ENCODE measurements around the gene SFXN5.

Gene SFXN5

GRCh38 chr2:72953528-72953927, 118.0 kb downstream of the SFXN5 start:
- no peak for DNase-seq

- no peak for DNase-seq
These were observed 118.6 kb downstream of the SFXN5 start for GRCh38 chr2:72952961-72953360.

- DNase-seq = no peak
These were observed 119.2 kb downstream of the SFXN5 start for GRCh38 chr2:72952110-72952823.

- DNase-seq = no peak
These were observed 120.0 kb downstream of the SFXN5 start for GRCh38 chr2:72951303-72952095.

GRCh38 chr2:72950558-72951255, 120.8 kb downstream of the SFXN5 start:
- DNase-seq = no peak

- no peak for DNase-seq
These were observed 121.9 kb downstream of the SFXN5 start for GRCh38 chr2:72949642-72950041.

- no peak for DNase-seq
These were observed 122.5 kb downstream of the SFXN5 start for GRCh38 chr2:72949045-72949444.

GRCh38 chr2:72947952-72948830, 123.3 kb downstream of the SFXN5 start:
- DNase-seq = no peak

GRCh38 chr2:72946466-72946865, 125.0 kb downstream of the SFXN5 start:
- no peak for DNase-seq

GRCh38 chr2:72945450-72946019, 126.0 kb downstream of the SFXN5 start:
- no peak for DNase-seq

- no peak for DNase-seq
These were observed 126.6 kb downstream of the SFXN5 start for GRCh38 chr2:72944804-72945449.

- no peak for DNase-seq
These were observed 127.7 kb downstream of the SFXN5 start for GRCh38 chr2:72943540-72944395.

GRCh38 chr2:72942881-72943418, 128.6 kb downstream of the SFXN5 start:
- no peak for DNase-seq

- no peak for DNase-seq
These were observed 129.2 kb downstream of the SFXN5 start for GRCh38 chr2:72942293-72942692.

- DNase-seq = no peak
These were observed 130.7 kb downstream of the SFXN5 start for GRCh38 chr2:72940786-72941185.

GRCh38 chr2:72940361-72940760, 131.2 kb downstream of the SFXN5 start:
- DNase-seq = no peak

GRCh38 chr2:72938455-72938854, 133.1 kb downstream of the SFXN5 start:
- DNase-seq = no peak

GRCh38 chr2:72937356-72937669, 134.2 kb downstream of the SFXN5 start:
- DNase-seq = no peak

- DNase-seq = no peak
These were observed 134.7 kb downstream of the SFXN5 start for GRCh38 chr2:72936660-72937355.

GRCh38 chr2:72935611-72935957, 135.9 kb downstream of the SFXN5 start:
- DNase-seq = no peak
